CD8-positive, alpha-beta memory T cell (primary cell): ENCODE data around the gene AMER3. TPM values are rescaled to one million over a fixed set of nuclear protein-coding genes. Genes with fewer than 3 reads are reported as not detected.

Source experiments
- CTCF ChIA-PET: fragments of 350-600 bp; sonication (Branson Sonifier 250); formaldehyde crosslinking; loops from one replicate; lab custom pipeline; 2021; ENCODE audit warnings: antibody characterized with exemption; lab: Charles Lee
- POLR2A ChIA-PET: fragments of 350-600 bp; sonication (Branson Sonifier 250); formaldehyde crosslinking; loops from one replicate; lab custom pipeline; 2021; ENCODE audit warnings: antibody characterized with exemption; lab: Charles Lee
- DNase-seq, 5 donors: peaks; one replicate each; pipeline versions ENCODE4 v3.0.0 to v3.0.0-alpha.2; 2020 to 2022; ENCODE audit warnings: mixed read lengths in 1 of 5
- H3K27ac ChIP-seq: one replicate; pipeline ENCODE4 v1.7.0; 2013; ENCODE audit warnings: low read depth, mild to moderate bottlenecking, low read length, moderate library complexity
- H3K27me3 ChIP-seq: 2 replicates; pipeline ENCODE4 v1.7.0; 2013; ENCODE audit warnings: low read length, mild to moderate bottlenecking; ENCODE audit not compliant: insufficient read depth, poor library complexity, severe bottlenecking
- H3K36me3 ChIP-seq: 2 replicates; pipeline ENCODE4 v1.7.0; 2013; ENCODE audit warnings: mild to moderate bottlenecking, low read length, moderate library complexity; ENCODE audit not compliant: insufficient read depth
- H3K4me1 ChIP-seq: 2 replicates; pipeline ENCODE4 v1.7.0; 2013; ENCODE audit warnings: mild to moderate bottlenecking, low read length, moderate library complexity; ENCODE audit not compliant: insufficient read depth
- H3K4me3 ChIP-seq: 2 replicates; pipeline ENCODE4 v1.7.0; 2013; ENCODE audit warnings: mild to moderate bottlenecking, low read length
- H3K9me3 ChIP-seq: 2 replicates; pipeline ENCODE4 v1.7.0; 2013; ENCODE audit warnings: mild to moderate bottlenecking, low read length
- H3K27ac Mint-ChIP-seq, 8 donors: one replicate each; pipeline ENCODE4 v1.8.0; 2020 to 2021; ENCODE audit warnings: mixed read lengths in 8 of 8, mild to moderate bottlenecking in 6 of 8, inconsistent platforms in 3 of 8, moderate library complexity in 3 of 8
- H3K27me3 Mint-ChIP-seq, 2 donors: one replicate each; pipeline ENCODE4 v1.8.0; 2020 to 2021; ENCODE audit warnings: mixed read lengths in 2 of 2, mild to moderate bottlenecking in 1 of 2, moderate library complexity in 1 of 2
- H3K36me3 Mint-ChIP-seq, 3 donors: one replicate each; pipeline ENCODE4 v1.8.0; 2020 to 2021; ENCODE audit warnings: mixed read lengths in 3 of 3, inconsistent platforms in 1 of 3, mild to moderate bottlenecking in 1 of 3
- H3K4me1 Mint-ChIP-seq, 3 donors: one replicate each; pipeline ENCODE4 v1.8.0; 2020 to 2021; ENCODE audit warnings: mixed read lengths in 3 of 3, inconsistent platforms in 1 of 3, mild to moderate bottlenecking in 1 of 3
- H3K4me3 Mint-ChIP-seq, 7 donors: one replicate each; pipeline ENCODE4 v1.8.0; 2020 to 2021; ENCODE audit warnings: mixed read lengths in 7 of 7, mild to moderate bottlenecking in 6 of 7, moderate library complexity in 4 of 7, inconsistent platforms in 2 of 7
- H3K9me3 Mint-ChIP-seq, 5 donors: one replicate each; pipeline ENCODE4 v1.8.0; 2020 to 2022; ENCODE audit warnings: mixed read lengths in 5 of 5, mild to moderate bottlenecking in 3 of 5, moderate library complexity in 2 of 5, inconsistent platforms in 1 of 5
- polyA plus RNA-seq: library from polyadenylated mRNA; unstranded; fragments of 300-500 nt; fragmentation: Illumina TruSeq; gene quantifications from one replicate; pipeline ENCODE4 v1.2.3, GENCODE V29; 2021
- total RNA-seq, 2 experiments: library from RNA; stranded (reverse); gene quantifications; one replicate each; pipeline ENCODE4 v1.2.3, GENCODE V29; 2021

Gene AMER3
- total and polyA plus RNA-seq, 3 experiments from 2014 or later: not detected

DNA sequence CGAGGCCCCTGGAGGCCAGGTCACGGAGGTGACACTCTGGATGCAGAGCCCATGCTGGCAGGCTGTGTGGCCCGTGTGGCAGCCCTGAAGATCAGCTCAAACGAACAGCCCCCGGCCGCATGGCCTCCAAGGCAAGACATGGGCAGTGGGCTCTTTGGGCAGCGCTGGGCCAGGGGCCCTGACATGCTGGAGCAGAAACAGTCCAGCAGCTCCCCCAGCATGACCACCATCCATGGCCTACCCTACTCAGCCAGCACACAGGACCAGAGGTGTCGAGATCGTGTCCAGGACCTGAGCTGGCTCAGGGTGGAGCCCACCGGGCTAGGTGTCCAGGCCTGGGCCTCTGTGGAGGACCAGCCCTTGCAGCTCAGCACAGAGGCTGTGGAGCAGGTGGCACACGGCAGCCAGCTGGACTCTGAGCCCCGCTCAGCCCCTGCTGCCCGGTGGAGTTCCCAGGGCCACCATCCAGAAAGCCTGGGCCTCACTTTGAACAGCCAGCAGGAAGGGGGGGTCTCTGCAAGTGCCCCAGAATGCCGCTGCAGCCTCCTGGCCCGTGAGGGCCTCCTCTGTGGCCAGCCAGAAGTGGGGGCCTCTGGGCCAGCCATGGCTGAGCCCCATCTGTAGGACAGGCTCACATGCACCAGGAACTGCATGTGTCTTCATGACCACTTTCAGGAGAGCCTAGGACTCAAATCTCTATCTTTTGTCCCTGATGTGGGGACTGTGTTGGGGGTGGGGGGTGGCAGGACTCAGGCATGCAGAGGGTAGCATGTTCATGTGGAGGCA is 8.9 kb downstream of the AMER3 start:
- ChIA-PET CTCF (interaction anchor here (1.3 kb wide), 1 partner anchor 33 kb away, joined by 4 read pairs; no protein-coding TSS in a partner anchor), POLR2A (no interaction called here)
- Histone ChIP-seq H3K9me3 (no peaks in the 10 kb centered on the region), H3K4me3 (no peak overlapping the region), H3K27me3 (peaks cover 2% of the 10 kb centered on the region), H3K36me3 (no peaks in the 10 kb centered on the region), H3K27ac (no peak overlapping the region), H3K4me1 (no peaks in the 10 kb centered on the region)
- DNase-seq: no peak
- H3K27ac Mint-ChIP-seq: no peak overlapping the region
- H3K9me3 Mint-ChIP-seq: no peaks in the 10 kb centered on the region
- no peaks in the 10 kb centered on the region for H3K36me3 Mint-ChIP-seq
- H3K27me3 Mint-ChIP-seq: peaks cover 18 to 44% of the 10 kb centered on the region in 2 donors
- H3K4me1 Mint-ChIP-seq: no peaks in the 10 kb centered on the region
- H3K4me3 Mint-ChIP-seq: no peak overlapping the region

DNA sequence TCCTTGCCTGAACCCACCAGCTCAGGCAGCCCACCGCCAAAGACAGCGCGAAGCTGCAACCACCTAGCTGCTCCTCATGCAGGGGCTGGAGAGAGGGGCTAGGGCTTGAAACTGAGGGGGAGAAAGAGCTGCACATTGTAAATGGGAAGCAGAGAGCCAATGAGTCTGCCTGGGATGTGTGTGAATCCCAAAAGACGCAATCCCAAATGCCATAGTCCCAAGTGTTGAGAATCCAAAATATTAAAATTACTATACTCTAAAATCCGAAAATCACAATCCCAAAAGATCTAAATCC is 9.4 kb downstream of the AMER3 start:
- no peak overlapping the region for H3K4me3 ChIP-seq
- H3K9me3 ChIP-seq: no peaks in the 10 kb centered on the region
- no peaks in the 10 kb centered on the region for H3K4me1 ChIP-seq
- POLR2A ChIA-PET: no interaction called here
- DNase-seq: no peak
- Mint-ChIP-seq H3K36me3 (no peaks in the 10 kb centered on the region), H3K4me3 (no peak overlapping the region), H3K27me3 (peaks cover 17 to 45% of the 10 kb centered on the region in 2 donors), H3K9me3 (no peaks in the 10 kb centered on the region), H3K27ac (no peak overlapping the region), H3K4me1 (no peaks in the 10 kb centered on the region)
- no peak overlapping the region for H3K27ac ChIP-seq
- CTCF ChIA-PET: no interaction called here
- peaks cover 6% of the 10 kb centered on the region for H3K27me3 ChIP-seq
- no peaks in the 10 kb centered on the region for H3K36me3 ChIP-seq

DNA sequence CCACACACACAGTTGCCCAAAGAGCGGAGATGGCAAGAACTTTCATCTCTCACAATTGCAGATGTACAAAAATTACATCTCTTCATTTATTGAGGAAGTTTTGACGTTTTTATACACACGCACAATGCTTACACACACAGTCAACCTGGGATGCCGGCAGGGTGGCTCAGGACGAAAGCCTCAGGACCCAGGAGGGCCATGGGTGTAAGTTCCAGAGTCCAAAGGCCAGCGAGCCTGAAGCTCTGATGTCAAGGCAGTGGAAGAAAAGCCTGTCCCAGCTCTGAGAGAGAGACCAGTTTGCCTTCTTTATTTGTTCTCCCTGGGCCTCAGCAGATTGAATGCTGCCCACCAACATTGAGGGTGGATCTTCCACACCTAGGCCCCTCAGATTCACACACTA is 10.1 kb downstream of the AMER3 start:
- H3K36me3 ChIP-seq: no peaks in the 10 kb centered on the region
- no peak overlapping the region for H3K27ac Mint-ChIP-seq
- ChIA-PET POLR2A (no interaction called here), CTCF (no interaction called here)
- H3K36me3 Mint-ChIP-seq: no peaks in the 10 kb centered on the region
- no peak overlapping the region for H3K4me3 Mint-ChIP-seq
- no peaks in the 10 kb centered on the region for H3K4me1 ChIP-seq
- H3K9me3 ChIP-seq: no peaks in the 10 kb centered on the region
- peaks cover 6% of the 10 kb centered on the region for H3K27me3 ChIP-seq
- no peak for DNase-seq
- H3K27me3 Mint-ChIP-seq: peaks cover 18 to 44% of the 10 kb centered on the region in 2 donors
- no peaks in the 10 kb centered on the region for H3K9me3 Mint-ChIP-seq
- no peak overlapping the region for H3K4me3 ChIP-seq
- H3K27ac ChIP-seq: no peak overlapping the region
- no peaks in the 10 kb centered on the region for H3K4me1 Mint-ChIP-seq

DNA sequence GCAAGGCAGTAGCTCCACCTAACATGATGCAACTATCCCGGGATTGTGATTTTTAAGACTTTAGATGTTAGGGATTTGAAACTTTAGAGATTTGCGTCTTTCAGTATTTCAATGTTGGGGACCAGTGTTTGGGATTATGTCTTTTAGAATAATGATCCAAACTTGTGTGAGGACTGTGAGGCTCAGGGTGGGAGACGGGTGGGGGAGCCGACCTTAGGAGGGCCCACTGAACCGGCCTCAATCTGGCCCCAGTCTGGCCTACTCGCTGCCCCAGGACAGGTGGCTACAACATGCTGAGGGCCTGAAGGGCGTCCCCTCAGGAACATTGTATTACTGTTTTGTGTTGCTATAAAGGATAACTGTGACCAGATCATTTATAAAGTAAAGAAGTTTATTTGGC is 10.7 kb downstream of the AMER3 start:
- H3K9me3 ChIP-seq: no peaks in the 10 kb centered on the region
- Mint-ChIP-seq H3K4me1 (no peaks in the 10 kb centered on the region), H3K9me3 (no peaks in the 10 kb centered on the region), H3K4me3 (no peak overlapping the region), H3K27me3 (peaks cover 18 to 41% of the 10 kb centered on the region in 2 donors), H3K27ac (no peak overlapping the region), H3K36me3 (no peaks in the 10 kb centered on the region)
- peaks cover 6% of the 10 kb centered on the region for H3K27me3 ChIP-seq
- POLR2A ChIA-PET: no interaction called here
- DNase-seq: no peak
- no peak overlapping the region for H3K4me3 ChIP-seq
- no peaks in the 10 kb centered on the region for H3K36me3 ChIP-seq
- no peaks in the 10 kb centered on the region for H3K4me1 ChIP-seq
- no peak overlapping the region for H3K27ac ChIP-seq
- CTCF ChIA-PET: no interaction called here

DNA sequence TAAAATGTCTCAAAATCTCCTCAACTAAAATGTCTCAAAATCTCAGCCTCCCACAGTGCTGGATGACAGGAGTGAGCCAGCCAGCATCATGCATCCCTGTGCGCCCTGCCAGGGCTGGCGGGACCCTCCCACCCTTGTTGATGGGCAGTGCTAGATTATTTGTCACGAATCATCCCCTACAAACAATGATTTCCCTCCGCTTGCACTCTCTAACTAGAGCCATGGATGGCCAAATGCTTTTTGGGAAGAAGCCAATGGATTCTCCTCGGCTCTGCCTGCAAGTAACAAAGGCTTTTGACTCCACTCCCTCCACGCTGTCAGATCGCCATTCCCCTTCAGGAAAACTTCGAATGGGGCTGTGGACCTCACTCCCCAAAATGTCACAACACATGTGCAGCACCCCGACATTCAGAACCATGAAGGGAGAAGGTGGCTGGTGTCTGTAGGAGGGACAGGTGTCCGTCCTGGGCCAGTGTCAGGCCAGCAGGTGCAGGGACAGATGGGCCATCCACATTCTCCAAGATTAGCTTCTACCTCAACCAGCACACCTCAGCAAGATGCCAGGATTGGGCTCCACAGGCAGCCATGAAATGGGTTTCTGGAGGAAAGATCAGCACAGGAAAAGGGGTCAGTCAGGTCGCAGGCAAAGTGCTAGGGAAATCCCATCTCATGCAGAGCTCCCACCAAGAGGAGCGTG is 11.5 kb downstream of the AMER3 start:
- Mint-ChIP-seq H3K9me3 (peaks cover 0 to under 1% (median 0%) of the 10 kb centered on the region in 5 donors), H3K27me3 (peaks cover 20 to 36% of the 10 kb centered on the region in 2 donors), H3K27ac (no peak overlapping the region), H3K4me3 (no peak overlapping the region), H3K36me3 (no peaks in the 10 kb centered on the region), H3K4me1 (no peaks in the 10 kb centered on the region)
- Histone ChIP-seq H3K36me3 (no peaks in the 10 kb centered on the region), H3K27ac (no peak overlapping the region), H3K4me3 (no peak overlapping the region), H3K27me3 (peaks cover 6% of the 10 kb centered on the region), H3K4me1 (no peaks in the 10 kb centered on the region), H3K9me3 (no peaks in the 10 kb centered on the region)
- no peak for DNase-seq
- POLR2A ChIA-PET: no interaction called here
- CTCF ChIA-PET: no interaction called here

DNA sequence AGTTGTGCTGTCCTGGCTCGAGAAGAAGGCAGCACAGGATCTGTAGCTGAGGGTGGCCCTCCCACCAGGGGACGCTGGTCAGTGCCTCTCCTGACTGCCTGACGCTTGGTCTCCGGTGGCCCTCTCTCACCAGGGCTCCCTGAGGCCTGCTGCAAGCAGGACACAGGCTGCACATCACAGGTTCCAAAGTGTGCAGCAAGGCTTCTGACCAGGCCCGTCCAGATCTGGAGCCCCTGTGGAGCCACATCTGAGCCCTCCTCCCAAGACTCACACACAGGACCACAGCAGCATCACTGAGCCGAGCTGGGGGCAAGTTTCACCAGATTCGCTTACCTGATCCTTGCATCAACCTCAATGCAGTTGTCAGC is 12.1 kb downstream of the AMER3 start:
- DNase-seq: no peak
- H3K36me3 ChIP-seq: no peaks in the 10 kb centered on the region
- no peaks in the 10 kb centered on the region for H3K4me1 Mint-ChIP-seq
- no peak overlapping the region for H3K4me3 Mint-ChIP-seq
- no peak overlapping the region for H3K27ac ChIP-seq
- H3K36me3 Mint-ChIP-seq: no peaks in the 10 kb centered on the region
- H3K27me3 ChIP-seq: peaks cover 6% of the 10 kb centered on the region
- H3K4me3 ChIP-seq: no peak overlapping the region
- no peaks in the 10 kb centered on the region for H3K9me3 ChIP-seq
- POLR2A ChIA-PET: no interaction called here
- H3K4me1 ChIP-seq: no peaks in the 10 kb centered on the region
- H3K27ac Mint-ChIP-seq: no peak overlapping the region
- CTCF ChIA-PET: no interaction called here
- peaks cover 0 to 3% (median 0%) of the 10 kb centered on the region in 5 donors for H3K9me3 Mint-ChIP-seq
- H3K27me3 Mint-ChIP-seq: peaks cover 20 to 36% of the 10 kb centered on the region in 2 donors

DNA sequence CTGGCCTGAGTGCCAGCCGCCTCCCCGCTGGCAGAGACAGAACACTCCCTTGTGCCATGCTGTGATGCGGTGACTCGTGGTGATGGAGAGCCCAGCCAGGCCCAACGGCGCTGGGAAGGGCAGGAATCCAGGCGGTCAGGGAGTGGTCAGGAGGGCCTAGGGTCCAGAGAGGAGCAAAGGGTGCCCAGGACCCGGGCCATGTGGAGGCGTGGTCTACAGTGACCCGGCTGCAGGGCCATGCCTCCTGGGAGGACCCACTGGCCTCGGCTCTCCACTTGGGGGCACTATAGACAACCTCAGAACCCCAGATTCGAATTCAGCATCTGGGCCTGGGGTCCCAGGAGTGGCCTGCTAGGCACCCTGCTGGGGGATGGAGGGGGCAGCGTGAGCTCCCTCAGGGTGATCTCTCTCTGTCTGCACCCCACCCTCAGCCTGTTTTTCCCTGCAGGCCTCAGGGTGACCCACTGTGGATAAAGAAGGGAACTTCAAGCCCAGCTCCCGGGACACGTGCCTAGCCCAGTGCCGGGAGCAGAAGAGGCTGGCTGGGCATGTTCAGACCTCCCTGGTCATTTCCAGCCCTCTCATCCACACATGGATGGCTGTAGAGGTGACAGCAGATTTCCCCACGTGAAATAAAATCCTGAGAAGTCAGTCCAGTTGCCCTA is 13.0 kb downstream of the AMER3 start:
- no peak for DNase-seq
- Histone ChIP-seq H3K36me3 (no peaks in the 10 kb centered on the region), H3K9me3 (no peaks in the 10 kb centered on the region), H3K27me3 (peaks cover 6% of the 10 kb centered on the region), H3K27ac (no peak overlapping the region), H3K4me3 (no peak overlapping the region), H3K4me1 (no peaks in the 10 kb centered on the region)
- Mint-ChIP-seq H3K4me3 (no peak overlapping the region), H3K27ac (no peak overlapping the region), H3K36me3 (no peaks in the 10 kb centered on the region), H3K9me3 (peaks cover 0 to 3% (median 0%) of the 10 kb centered on the region in 5 donors), H3K27me3 (peaks cover 20 to 43% of the 10 kb centered on the region in 2 donors), H3K4me1 (no peaks in the 10 kb centered on the region)
- ChIA-PET CTCF (no interaction called here), POLR2A (no interaction called here)

DNA sequence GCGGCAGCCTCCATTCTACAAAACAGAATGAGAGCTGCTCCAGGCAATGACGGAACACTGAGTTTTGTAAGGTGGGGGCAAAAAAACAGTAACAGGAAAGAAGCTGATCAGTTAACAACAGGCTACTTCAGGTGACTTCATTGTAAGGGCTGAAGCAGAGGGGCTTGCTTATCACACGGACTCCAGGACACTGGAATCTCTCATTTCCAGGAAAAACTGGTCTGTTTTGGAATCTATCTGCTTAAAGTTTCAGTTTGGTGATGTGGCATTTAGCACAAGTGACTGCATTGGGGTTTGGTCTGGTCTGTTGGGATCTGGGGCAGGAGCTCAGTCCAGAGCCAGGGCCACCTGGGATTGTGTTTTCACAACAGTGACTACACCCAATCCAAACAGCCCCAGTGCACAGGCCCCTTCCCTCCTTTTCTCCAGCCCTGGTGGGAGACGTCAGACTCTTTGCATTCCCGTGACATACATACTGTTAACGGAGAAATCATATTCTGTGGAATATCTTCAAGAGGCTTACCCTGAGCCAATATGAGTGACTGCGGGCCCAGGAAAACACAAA is 14.1 kb downstream of the AMER3 start:
- Mint-ChIP-seq H3K9me3 (peaks cover 0 to 6% (median 0%) of the 10 kb centered on the region in 5 donors), H3K36me3 (no peaks in the 10 kb centered on the region), H3K27ac (no peak overlapping the region), H3K4me3 (no peak overlapping the region), H3K27me3 (peaks cover 20 to 43% of the 10 kb centered on the region in 2 donors), H3K4me1 (no peaks in the 10 kb centered on the region)
- H3K36me3 ChIP-seq: no peaks in the 10 kb centered on the region
- H3K27me3 ChIP-seq: peaks cover 6% of the 10 kb centered on the region
- H3K27ac ChIP-seq: no peak overlapping the region
- H3K9me3 ChIP-seq: no peaks in the 10 kb centered on the region
- no peaks in the 10 kb centered on the region for H3K4me1 ChIP-seq
- DNase-seq: no peak
- POLR2A ChIA-PET: no interaction called here
- CTCF ChIA-PET: interaction anchor here (1.1 kb wide), 1 partner anchor 105 kb away, joined by 3 read pairs; no protein-coding TSS in a partner anchor
- no peak overlapping the region for H3K4me3 ChIP-seq
